ENCODE measurements around the gene POLR2I. TPM values are rescaled to one million over a fixed set of nuclear protein-coding genes. Genes with fewer than 3 reads are reported as not detected.
"Not testable (repeated sequence)": the region's sequence is repeated elsewhere in the genome, so short reads cannot be mapped to it uniquely, and the experiment has no call there.

POLR2I gene
- total RNA-seq, 1 donor from 2014 or later: 66.4 TPM

- Mint-ChIP-seq H3K27ac (ENCODE audit: unreplicated experiment) (no peak overlapping the region), H3K4me1 (ENCODE audit: unreplicated experiment) (no peaks in the 10 kb centered on the region), H3K4me3 (ENCODE audit: unreplicated experiment) (no peak overlapping the region)
Observed at GRCh38 chr19:36073121-36073876, 41.4 kb downstream of the POLR2I start.

GRCh38 chr19:36072081-36072480 is 42.6 kb downstream of the POLR2I start:
- no peaks in the 10 kb centered on the region for H3K4me1 Mint-ChIP-seq (ENCODE audit: unreplicated experiment)
- H3K9me3 Mint-ChIP-seq (ENCODE audit: unreplicated experiment): no peaks in the 10 kb centered on the region
- no peak for DNase-seq (ENCODE audit: low spot score)
- H3K36me3 Mint-ChIP-seq (ENCODE audit: low read depth, unreplicated experiment): peaks cover 37% of the 10 kb centered on the region
- H3K4me3 Mint-ChIP-seq (ENCODE audit: unreplicated experiment): no peak overlapping the region
- H3K27me3 Mint-ChIP-seq (ENCODE audit: unreplicated experiment): peaks cover 4% of the 10 kb centered on the region
- no peak overlapping the region for H3K27ac Mint-ChIP-seq (ENCODE audit: unreplicated experiment)
- TF ChIP-seq CTCF (IDR thresholded peaks at IDR 0.05; ENCODE audit: unreplicated experiment): no peak

More at GRCh38 chr19:36073121-36073876, 41.4 kb downstream of the POLR2I start:
- DNase-seq (ENCODE audit: low spot score): no peak
- Mint-ChIP-seq H3K27me3 (ENCODE audit: unreplicated experiment) (peaks cover 1% of the 10 kb centered on the region), H3K9me3 (ENCODE audit: unreplicated experiment) (no peaks in the 10 kb centered on the region), H3K36me3 (ENCODE audit: low read depth, unreplicated experiment) (peaks cover 29% of the 10 kb centered on the region)
- no peak for TF ChIP-seq CTCF (IDR thresholded peaks at IDR 0.05; ENCODE audit: unreplicated experiment)

- DNase-seq (ENCODE audit: low spot score); H3K4me3 Mint-ChIP-seq (ENCODE audit: unreplicated experiment); H3K9me3 Mint-ChIP-seq (ENCODE audit: unreplicated experiment); H3K4me1 Mint-ChIP-seq (ENCODE audit: unreplicated experiment); H3K27me3 Mint-ChIP-seq (ENCODE audit: unreplicated experiment); H3K27ac Mint-ChIP-seq (ENCODE audit: unreplicated experiment): not testable (repeated sequence)
- H3K36me3 Mint-ChIP-seq (ENCODE audit: low read depth, unreplicated experiment): peaks cover 41% of the 10 kb centered on the region
Observed at GRCh38 chr19:36068810-36069499, 45.7 kb downstream of the POLR2I start.

GRCh38 chr19:36067681-36068080 is 47.0 kb downstream of the POLR2I start:
- H3K9me3 Mint-ChIP-seq (ENCODE audit: unreplicated experiment): no peaks in the 10 kb centered on the region
- peaks cover 4% of the 10 kb centered on the region for H3K27me3 Mint-ChIP-seq (ENCODE audit: unreplicated experiment)
- no peak for DNase-seq (ENCODE audit: low spot score)
- H3K4me3 Mint-ChIP-seq (ENCODE audit: unreplicated experiment): peak overlapping the region; percentile 62
- H3K36me3 Mint-ChIP-seq (ENCODE audit: low read depth, unreplicated experiment): peaks cover 36% of the 10 kb centered on the region
- H3K4me1 Mint-ChIP-seq (ENCODE audit: unreplicated experiment): no peaks in the 10 kb centered on the region
- no peak for TF ChIP-seq CTCF (IDR thresholded peaks at IDR 0.05; ENCODE audit: unreplicated experiment)
- H3K27ac Mint-ChIP-seq (ENCODE audit: unreplicated experiment): no peak overlapping the region

- Mint-ChIP-seq H3K4me1 (ENCODE audit: unreplicated experiment) (peaks cover 7% of the 10 kb centered on the region), H3K36me3 (ENCODE audit: low read depth, unreplicated experiment) (peaks cover 25% of the 10 kb centered on the region), H3K27ac (ENCODE audit: unreplicated experiment) (no peak overlapping the region), H3K9me3 (ENCODE audit: unreplicated experiment) (no peaks in the 10 kb centered on the region), H3K4me3 (ENCODE audit: unreplicated experiment) (no peak overlapping the region), H3K27me3 (ENCODE audit: unreplicated experiment) (peaks cover 6% of the 10 kb centered on the region)
- no peak for TF ChIP-seq CTCF (IDR thresholded peaks at IDR 0.05; ENCODE audit: unreplicated experiment)
- no peak for DNase-seq (ENCODE audit: low spot score)
Observed at GRCh38 chr19:36064826-36065225, 49.8 kb downstream of the POLR2I start.

Other genes with a start within 250 kb of the POLR2I start
- 11.5 TPM for gene APLP1, start 246.3 kb downstream of the POLR2I start, total RNA-seq (ENCODE audit: unreplicated experiment)
- 13.0 TPM for gene NFKBID, start 214.3 kb downstream of the POLR2I start, total RNA-seq (ENCODE audit: unreplicated experiment)
- gene HCST, start 212.3 kb downstream of the POLR2I start, total RNA-seq (ENCODE audit: unreplicated experiment): 0.95 TPM
- not detected for gene TYROBP, start 206.6 kb downstream of the POLR2I start, total RNA-seq (ENCODE audit: unreplicated experiment)
- 53.4 TPM for gene LRFN3, start 178.5 kb downstream of the POLR2I start, total RNA-seq (ENCODE audit: unreplicated experiment)
- 14.3 TPM for gene SDHAF1, start 119.7 kb downstream of the POLR2I start, total RNA-seq (ENCODE audit: unreplicated experiment)
- 4.5 TPM for gene SYNE4, start 106.1 kb downstream of the POLR2I start, total RNA-seq (ENCODE audit: unreplicated experiment)
- gene ALKBH6, start 100.7 kb downstream of the POLR2I start, total RNA-seq (ENCODE audit: unreplicated experiment): 27.3 TPM
- gene CLIP3, start 82.0 kb downstream of the POLR2I start, total RNA-seq (ENCODE audit: unreplicated experiment): 94.8 TPM
- 6.7 TPM for gene THAP8, start 60.6 kb downstream of the POLR2I start, total RNA-seq (ENCODE audit: unreplicated experiment)
- gene WDR62, start 60.0 kb downstream of the POLR2I start, total RNA-seq (ENCODE audit: unreplicated experiment): 8.5 TPM
- gene OVOL3, start 3.7 kb downstream of the POLR2I start, total RNA-seq (ENCODE audit: unreplicated experiment): not detected
- gene TBCB, start 593 bp upstream of the POLR2I start, total RNA-seq (ENCODE audit: unreplicated experiment): 206 TPM
- 901 TPM for gene CAPNS1, start 25.2 kb upstream of the POLR2I start, total RNA-seq (ENCODE audit: unreplicated experiment)
- 5.2 TPM for gene COX7A1, start 37.6 kb upstream of the POLR2I start, total RNA-seq (ENCODE audit: unreplicated experiment)
- 3.7 TPM for gene ZNF565, start 99.8 kb upstream of the POLR2I start, total RNA-seq (ENCODE audit: unreplicated experiment)
- gene ZNF146, start 100.2 kb upstream of the POLR2I start, total RNA-seq (ENCODE audit: unreplicated experiment): 45.5 TPM